Stimulated activated CD4-positive, alpha-beta T cell treated with anti-CD3 and anti-CD28 coated beads, Interleukin-1b, Interleukin-23, amount 100 ng/mL, for 4 hours (primary cell): ENCODE data around the gene SPSB4.

Source experiments
- DNase-seq, 2 donors: peaks; one replicate each; pipeline ENCODE4 v3.0.0-alpha.2; 2020; ENCODE audit warnings: low read depth in 2 of 2

The SPSB4 gene

DNA sequence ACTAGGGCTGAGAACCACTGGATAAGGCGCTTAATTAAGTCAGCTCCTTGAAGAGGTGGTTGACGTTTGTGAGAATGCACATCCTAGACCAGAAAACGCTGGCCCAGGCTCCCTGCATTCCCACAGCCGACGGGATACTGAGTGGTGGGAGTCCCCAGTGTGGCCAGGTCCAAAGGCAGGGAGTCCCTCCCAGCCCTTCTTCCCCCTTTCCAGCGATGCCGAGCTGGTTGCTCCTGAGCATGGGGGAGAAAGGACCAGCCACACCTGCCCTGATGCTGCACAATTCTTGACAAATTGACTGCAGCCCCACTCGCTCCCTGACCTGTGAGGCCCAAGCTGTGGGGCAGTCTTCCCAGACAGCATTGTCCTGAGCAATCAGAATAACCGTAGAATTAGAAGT is 101.0 kb downstream of the SPSB4 start:
- DNase-seq: no peak

DNA sequence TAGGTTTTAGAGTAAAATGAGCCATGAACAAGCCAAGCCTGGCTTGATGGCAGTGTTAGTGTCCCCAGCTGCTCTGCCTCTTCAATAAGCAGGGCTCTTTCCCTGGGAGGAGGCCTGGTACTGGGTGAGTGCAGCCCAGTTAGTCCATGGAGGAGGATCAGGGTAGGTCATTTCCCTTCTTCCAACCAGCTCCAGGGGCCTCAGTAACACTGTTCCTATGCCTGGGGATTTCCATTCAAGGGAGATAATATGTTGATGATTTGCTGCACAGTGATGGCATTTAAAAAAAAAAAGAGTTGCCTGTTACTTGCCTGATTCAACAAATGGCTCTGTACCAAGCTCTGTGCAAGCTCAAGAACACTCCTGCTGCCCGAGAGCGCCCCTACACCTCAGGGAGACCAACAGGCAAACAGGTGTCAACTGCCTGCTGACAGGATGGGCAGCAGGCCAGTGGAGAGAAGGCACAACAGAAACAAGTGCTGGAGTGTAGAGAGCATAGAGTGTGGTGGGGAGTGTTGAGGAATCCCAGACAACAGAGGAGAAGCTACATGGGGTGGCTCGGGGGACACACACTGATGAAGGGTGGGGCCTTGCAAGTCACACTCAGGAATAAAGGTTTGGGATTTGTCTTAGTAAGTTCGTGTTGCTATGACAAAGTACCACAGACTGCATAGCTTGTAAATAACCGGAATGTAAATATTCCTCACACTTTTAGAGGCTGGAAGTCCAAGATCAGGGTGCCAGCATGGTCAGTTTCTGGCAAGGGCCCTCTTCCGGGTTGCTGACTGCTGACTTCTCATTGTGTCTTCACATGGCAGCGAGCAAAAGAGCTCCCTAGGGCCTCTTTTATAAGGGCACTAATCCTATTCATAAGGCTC is 101.9 kb downstream of the SPSB4 start:
- no peak for DNase-seq

DNA sequence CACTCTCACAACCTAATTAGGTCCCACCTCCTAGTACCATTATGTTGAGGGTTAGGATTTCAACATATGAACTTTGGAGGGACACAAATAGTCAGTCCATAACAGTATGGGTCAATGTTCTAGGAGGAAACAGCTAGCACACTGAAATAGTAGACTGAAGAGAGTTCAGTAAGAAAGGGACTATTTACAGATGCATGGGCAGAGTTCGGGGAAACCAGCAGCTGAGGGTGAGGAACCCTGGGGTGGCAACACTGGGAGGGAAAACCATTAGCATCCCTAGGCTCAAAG is 102.5 kb downstream of the SPSB4 start:
- DNase-seq: no peak

DNA sequence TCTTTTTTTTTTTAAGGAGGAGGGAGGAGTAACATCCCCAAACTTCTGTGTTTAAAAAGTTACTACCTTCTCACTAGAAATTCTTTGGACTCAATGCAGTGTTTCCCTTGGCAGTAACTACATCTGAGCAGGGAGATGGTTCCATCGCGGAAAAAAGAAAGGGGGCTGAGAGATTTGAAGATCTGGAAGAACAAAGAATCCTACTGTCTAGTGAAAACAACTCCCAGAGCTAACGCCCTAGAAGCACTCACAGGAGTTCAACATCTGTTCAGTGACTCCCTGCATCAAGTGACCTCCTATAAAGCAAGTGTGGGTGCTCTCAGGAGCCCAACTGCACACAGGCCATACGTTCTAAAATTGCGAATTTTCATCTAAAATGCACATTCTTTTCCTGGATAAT is 113.7 kb downstream of the SPSB4 start:
- no peak for DNase-seq

DNA sequence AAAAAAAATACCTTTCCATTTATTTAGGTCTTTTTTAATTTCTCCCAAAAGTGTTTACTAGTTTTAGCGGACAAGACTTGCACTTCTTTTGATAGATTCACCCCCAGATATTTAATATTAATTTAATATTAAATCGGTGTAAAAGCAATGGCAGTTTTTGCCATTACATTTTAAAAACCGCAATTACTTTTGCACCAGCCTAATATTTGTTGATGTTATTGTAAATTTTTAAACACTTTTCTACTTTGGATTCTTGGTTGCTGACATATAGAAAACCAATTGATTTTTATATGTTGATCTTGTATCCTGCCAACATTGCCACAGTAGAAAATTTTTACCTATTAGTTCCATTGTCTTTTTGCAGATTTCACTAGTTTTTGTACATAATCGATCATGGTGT is 116.5 kb downstream of the SPSB4 start:
- no peak for DNase-seq

DNA sequence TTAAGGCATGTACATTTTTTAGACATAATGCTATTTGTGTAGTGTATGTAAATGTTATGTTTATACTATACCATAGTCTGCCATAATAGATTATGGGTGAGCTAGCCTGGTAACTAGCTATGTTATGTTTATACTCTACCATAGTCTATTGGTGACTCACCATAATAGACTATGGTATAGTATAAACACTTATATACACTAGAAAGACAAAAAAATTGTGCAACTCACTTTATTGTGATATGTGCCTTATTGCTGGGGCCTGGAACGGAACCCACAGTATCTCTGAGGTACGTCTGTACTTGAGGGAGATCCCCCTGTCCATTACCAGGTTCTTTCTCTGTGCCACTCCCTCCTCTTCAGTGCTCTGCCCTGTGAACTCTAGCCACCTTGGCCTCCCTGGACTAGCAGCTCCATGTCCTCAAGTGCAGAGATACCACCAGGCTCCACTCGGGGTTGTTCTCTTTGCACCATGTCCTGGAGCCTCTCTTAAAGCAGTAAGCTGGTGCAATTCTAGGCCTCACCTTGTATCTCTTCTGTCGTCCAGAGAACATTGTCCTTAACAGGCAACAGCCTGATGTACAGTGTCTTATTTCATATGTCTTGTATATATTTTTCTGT is 119.6 kb downstream of the SPSB4 start:
- no peak for DNase-seq

DNA sequence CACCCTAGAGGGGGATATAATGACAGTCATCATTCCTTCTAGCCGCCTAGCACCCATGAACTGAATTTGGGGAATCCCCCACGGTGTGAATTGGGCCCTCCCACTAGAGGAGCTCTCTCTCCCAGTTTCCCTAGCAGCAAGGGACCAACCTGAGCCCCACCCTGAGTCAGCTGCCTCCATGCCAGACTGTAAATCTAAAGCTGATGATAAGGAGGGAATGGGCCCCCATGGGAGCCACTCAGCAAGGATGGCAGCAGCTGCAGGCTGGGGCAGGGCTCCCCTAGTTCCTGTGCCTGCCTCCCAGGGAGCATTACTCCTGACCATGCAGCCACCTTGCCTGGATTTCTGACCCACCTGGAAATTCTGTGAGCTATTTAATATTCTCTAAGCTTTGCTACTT is 123.5 kb downstream of the SPSB4 start:
- DNase-seq: no peak

DNA sequence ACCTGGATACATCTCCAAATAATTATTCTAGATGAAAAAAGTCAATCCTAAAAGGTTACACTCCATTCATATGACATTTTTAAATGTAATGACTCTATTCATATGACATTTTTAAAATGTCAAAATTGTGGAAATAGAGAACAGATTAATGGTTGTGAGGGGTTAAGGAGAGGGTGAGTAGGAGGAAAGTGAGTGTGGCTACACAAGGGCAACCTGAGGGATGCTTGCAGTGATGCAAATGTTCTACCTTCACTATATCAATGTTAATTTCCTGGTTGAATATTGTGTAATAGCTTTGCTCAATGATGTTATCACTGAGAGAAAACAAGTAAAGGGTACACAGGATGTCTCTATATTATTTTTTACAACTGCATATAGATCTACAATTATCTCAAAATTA is 125.6 kb downstream of the SPSB4 start:
- DNase-seq: no peak

DNA sequence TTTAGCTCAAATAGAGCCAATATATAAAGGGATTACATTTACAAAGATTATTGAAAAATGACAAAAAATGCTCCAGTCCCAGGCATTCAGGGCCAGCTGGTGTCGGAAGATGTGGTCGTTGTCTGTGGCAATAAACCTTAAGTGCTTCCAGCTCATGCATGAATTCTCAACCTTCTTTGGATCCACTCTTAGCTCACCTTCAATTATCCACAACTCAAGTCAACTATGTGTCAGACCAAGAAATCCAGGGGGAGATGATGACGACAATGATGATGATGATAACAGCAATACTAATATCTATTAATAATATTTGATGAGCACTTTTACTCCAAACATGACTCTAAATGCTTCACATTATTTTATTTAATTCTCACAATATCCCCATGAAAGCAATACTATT is 126.9 kb downstream of the SPSB4 start:
- DNase-seq: no peak

DNA sequence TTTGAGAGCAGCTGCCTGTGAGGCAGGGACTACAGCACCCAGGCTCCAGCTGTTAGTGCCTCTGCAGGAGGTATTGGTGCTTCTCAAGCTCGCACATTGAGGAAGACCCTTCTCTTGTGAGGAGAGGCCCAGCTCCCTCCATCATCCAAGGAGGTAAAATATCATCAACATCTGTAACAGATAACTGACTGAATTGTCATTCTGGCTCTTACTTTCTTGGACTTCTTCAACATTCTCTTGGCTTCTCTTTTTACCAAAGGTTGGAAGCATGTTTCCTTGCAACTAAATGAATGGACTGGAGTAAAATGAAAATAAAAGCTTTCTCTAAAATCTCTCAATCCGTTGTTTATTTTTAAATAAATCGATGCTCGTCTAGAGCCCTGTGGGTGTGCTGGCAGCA is 127.4 kb downstream of the SPSB4 start:
- no peak for DNase-seq

DNA sequence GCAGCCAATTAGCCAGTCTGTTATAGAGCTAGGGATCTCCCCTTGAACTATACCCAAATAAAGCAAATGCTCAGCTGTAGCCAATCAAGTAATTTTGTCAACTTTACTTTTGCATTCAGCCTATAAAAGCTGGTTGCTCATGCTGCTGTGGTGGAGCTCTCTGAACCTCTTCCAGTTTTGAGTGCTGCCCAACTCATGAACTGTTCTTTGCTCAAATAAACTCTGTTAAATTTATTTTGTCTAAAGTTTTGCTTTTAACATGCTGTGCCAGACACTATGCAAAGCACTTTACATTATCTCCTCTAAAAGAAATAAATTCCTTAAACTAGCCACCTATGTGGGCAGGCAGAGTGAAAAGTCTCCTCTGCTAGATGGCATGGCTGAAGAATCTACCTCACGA is 128.8 kb downstream of the SPSB4 start:
- DNase-seq: no peak

DNA sequence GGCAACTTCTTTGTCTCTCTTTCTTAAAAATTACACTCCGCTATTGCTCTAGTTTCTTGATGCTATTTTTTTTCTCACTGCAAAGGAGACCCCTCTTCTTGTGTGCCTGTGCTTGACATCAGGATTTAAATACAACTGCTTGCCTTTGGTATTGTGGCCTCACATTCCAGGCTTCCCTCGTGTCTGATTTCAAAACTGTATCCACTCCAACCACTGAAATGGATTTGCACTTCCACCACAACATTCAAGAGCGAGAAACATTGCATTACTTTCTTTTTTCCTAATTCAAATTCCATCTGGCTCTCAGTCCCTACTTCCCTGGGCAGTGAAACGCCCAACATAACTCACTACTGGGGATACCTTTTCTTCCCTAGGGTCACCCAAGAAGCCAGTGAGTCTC is 130.0 kb downstream of the SPSB4 start:
- DNase-seq: no peak

DNA sequence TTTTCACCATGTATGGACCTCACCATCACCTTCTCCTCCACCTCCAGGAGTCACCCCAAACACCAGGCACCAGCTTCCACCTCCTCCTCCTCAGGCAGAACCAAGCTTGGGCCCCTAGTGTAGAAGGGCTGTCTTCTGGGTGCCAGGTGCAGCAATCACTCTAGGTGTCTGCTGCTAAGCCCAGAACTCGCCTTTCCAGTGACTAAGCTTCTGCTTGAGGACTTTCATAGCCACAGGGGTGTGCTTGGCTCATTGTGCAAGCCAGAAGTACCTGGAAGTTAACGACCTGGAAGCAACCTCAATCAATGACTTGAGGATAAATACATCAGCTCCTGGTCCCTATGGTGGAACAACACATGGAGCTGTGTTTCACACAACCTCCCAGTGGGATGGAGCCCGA is 130.7 kb downstream of the SPSB4 start:
- DNase-seq: no peak

DNA sequence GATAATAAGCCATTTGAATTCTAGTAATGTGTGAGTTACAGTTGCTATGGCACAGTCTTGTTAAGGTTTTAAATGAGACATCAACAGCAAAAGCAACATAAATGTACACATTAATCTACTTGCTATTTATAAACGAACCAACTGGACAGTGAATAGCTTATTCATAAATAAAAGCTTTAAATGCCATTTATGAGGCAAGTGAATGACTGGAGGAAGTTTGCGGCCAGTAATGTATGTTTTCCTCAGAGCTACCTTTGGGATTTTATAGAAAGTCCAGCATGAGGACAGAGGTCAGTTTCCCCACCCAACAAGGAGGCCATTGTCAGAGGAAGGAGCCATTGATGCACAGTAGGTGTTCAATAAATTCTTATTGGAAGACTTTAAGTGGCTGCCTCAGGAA is 132.5 kb downstream of the SPSB4 start:
- no peak for DNase-seq

DNA sequence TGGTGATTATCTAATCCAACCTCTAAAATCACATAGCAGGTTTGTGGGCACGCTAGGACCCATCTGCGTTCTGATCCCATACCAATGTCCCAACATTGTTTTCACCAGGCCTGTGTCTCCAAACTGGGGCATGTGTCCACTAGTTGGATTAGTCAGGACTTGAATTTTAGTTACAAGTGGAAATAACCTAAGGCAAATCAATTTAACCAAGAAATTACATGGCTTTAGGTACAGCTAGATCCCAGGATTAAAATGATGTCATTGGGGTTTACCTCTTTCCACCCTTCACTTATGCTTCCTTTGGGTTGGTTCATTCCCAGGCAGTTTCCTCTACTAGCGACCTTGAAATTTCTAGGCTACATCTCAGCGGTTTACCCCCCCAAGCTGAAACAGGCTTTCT is 133.3 kb downstream of the SPSB4 start:
- no peak for DNase-seq

DNA sequence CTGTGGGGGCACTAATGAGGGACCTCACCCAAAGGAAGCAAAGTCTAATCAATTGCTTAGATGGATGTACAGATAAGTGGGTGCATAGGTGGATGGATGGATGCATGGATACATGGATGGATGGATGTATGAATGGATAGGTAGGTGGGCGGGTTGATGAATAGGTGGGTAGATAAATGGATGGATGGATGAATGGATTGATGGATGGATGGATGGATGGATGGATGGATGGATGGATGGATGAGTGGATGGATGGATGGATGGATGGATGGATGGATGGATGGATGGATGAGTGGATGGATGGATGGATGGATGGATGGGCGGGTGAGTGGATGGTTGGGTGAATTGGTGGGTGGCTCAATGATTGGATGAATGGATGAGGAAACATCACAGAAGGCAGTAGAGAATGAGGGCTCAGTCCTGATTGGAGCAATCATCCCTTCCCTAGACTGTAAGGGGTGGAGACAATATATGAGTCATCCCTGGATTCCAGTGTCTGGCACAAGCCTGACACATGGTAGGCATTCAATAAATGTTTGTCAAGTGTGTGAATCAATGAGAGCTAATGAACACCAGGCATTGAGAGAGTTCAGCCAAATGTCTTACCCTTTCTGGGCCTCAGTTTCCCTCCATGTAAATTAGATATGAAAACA is 140.1 kb downstream of the SPSB4 start:
- no peak for DNase-seq

DNA sequence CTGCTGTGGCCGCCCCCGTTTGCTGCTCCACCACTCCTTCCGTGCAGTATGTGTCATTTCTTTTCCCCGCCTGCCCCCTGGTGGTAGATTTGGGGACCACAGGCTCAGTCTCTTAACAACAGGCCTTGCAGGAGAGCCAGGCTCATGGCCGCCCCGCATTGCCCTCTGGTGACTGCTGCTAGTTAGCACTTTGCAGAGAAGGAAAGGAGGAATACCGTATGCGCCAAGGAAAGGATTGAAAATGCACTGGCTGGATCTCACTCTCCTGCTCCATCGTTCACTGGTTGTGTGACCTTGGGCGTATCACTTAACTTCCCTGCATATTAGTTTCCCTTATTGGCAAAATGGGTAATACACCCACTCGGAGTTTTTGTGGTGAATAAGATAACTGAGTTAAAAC is 141.2 kb downstream of the SPSB4 start:
- DNase-seq: peak; percentile 98

DNA sequence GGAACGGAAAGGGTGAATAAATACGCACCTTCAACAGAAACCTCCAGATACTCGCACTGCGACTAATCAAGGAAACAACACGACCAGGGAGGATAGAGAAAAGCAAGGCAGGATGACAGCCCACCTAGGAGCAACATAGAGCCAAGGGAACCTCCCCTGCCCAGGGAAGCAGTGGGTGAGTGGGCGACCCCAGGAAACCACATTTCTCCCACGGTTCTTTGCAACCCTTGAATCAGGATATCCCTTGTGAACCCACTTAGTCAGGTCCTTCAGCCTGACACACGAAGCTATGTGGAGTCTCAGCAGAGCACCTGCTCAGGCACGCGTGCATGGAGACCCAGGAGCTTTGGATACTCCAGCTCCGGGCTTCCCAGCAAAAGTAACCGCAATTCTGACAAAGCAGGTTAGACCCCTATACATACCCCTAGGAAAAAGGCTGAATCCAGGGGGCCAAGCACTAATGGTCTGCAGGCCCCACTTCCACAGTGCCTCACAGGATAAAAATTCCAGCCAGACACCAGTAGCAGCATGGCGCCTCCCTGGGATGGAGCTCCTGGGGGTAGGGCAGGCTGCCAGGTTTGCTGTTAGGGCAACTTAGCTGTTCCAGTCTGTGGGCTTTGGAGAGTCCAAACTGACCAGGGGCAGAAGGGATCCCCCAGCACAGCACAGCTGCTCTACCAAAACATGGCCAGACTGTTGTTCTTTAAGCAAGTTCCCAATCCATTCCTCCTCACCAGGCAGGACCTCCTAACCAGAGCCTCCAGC is 142.1 kb downstream of the SPSB4 start:
- no peak for DNase-seq
